Loucy (cell line): ENCODE results near the gene DCTN2.

ENCODE experiments used
- H2AFZ ChIP-seq: fragments of 200-600 bp; sonication (generic); 2 replicates; pipeline ENCODE4 v1.6.0; 2016; ENCODE audit warnings: antibody characterized with exemption, mild to moderate bottlenecking, low read length, moderate library complexity
- H3F3A ChIP-seq: fragments of 200-600 bp; 2 replicates; pipeline ENCODE4 v1.6.0; 2016; ENCODE audit warnings: antibody characterized with exemption, low read depth, mild to moderate bottlenecking
- H3K27me3 ChIP-seq: fragments of 200-600 bp; sonication (generic); 2 replicates; pipeline ENCODE4 v1.6.1; 2014; ENCODE audit warnings: low read length, mild to moderate bottlenecking; ENCODE audit not compliant: insufficient read depth, poor library complexity, severe bottlenecking
- H3K36me3 ChIP-seq: fragments of 200-600 bp; sonication (generic); 2 replicates; pipeline ENCODE4 v1.6.1; 2016; ENCODE audit warnings: low read length; ENCODE audit not compliant: insufficient read depth
- H3K4me1 ChIP-seq: fragments of 200-600 bp; sonication (generic); 2 replicates; pipeline ENCODE4 v1.5.1; 2014; ENCODE audit warnings: low read length, mild to moderate bottlenecking; ENCODE audit not compliant: insufficient read depth, poor library complexity, severe bottlenecking
- H3K4me2 ChIP-seq: fragments of 200-600 bp; sonication (generic); 2 replicates; pipeline ENCODE4 v1.6.0; 2014; ENCODE audit warnings: antibody characterized with exemption, low read length, low read depth, mild to moderate bottlenecking; ENCODE audit not compliant: poor library complexity, severe bottlenecking
- H3K4me3 ChIP-seq: fragments of 200-600 bp; sonication (generic); 2 replicates; pipeline ENCODE4 v1.5.1; 2014; ENCODE audit warnings: low read length, mild to moderate bottlenecking, mixed read lengths; ENCODE audit not compliant: poor library complexity, severe bottlenecking
- H3K79me2 ChIP-seq: fragments of 200-600 bp; sonication (generic); 2 replicates; pipeline ENCODE4 v1.6.1; 2014; ENCODE audit warnings: low read length; ENCODE audit not compliant: insufficient read depth
- H3K9ac ChIP-seq: fragments of 200-600 bp; sonication (generic); 2 replicates; pipeline ENCODE4 v1.6.0; 2014; ENCODE audit warnings: mild to moderate bottlenecking, low read depth, low read length, moderate library complexity; ENCODE audit not compliant: poor library complexity, severe bottlenecking
- H3K9me2 ChIP-seq: fragments of 200-600 bp; sonication (generic); replicated peaks from 2 replicates; pipeline ENCODE4 v1.6.1; 2016; ENCODE audit warnings: low read depth, low read length, mixed read lengths
- H3K9me3 ChIP-seq: fragments of 200-600 bp; sonication (generic); 2 replicates; pipeline ENCODE4 v1.6.1; 2014; ENCODE audit warnings: mild to moderate bottlenecking, antibody characterized with exemption, low read length, low read depth; ENCODE audit not compliant: insufficient read depth
- H4K20me1 ChIP-seq: fragments of 200-600 bp; sonication (generic); 2 replicates; pipeline ENCODE4 v1.6.0; 2014; ENCODE audit warnings: antibody characterized with exemption, low read length, mild to moderate bottlenecking; ENCODE audit not compliant: insufficient read depth, poor library complexity, severe bottlenecking
- EZH2phosphoT487 ChIP-seq: fragments of 200-600 bp; IDR thresholded peaks from 2 replicates; pipeline ENCODE4 v1.6.1; 2018; ENCODE audit warnings: antibody characterized with exemption, mild to moderate bottlenecking, moderate library complexity, borderline replicate concordance
- TF ChIP-seq, protein P1 (sequence below): fragments of 200-600 bp; sonication (generic); conservative IDR thresholded peaks from 2 replicates; pipeline ENCODE4 v1.5.1; 2014; ENCODE audit warnings: mild to moderate bottlenecking, antibody characterized with exemption, low read length

DCTN2 gene

DNA sequence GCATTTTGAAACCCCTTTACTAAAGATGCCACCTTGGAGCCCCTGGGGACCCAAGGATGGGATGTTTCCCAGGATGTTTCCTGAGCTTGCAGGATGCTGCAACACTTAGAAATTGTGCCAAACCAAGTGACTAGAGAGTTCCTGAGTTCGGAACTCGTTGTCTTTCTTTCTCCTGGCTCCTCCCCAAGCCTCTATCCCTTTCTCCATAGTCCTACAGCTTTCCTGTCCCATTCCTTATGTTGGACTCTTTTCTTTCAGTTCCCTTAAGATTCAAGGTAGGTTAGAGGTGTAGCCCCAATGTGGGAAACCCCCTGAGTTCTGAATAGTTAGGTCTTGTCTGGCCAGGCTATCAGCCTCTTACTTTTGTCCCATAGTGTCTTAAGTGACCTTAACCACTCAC lies 1.5 kb upstream of the DCTN2 start:
- Histone ChIP-seq H3K4me2 (no peak overlapping the region), H2AFZ (no peak overlapping the region)
- TF ChIP-seq, protein P1, sequence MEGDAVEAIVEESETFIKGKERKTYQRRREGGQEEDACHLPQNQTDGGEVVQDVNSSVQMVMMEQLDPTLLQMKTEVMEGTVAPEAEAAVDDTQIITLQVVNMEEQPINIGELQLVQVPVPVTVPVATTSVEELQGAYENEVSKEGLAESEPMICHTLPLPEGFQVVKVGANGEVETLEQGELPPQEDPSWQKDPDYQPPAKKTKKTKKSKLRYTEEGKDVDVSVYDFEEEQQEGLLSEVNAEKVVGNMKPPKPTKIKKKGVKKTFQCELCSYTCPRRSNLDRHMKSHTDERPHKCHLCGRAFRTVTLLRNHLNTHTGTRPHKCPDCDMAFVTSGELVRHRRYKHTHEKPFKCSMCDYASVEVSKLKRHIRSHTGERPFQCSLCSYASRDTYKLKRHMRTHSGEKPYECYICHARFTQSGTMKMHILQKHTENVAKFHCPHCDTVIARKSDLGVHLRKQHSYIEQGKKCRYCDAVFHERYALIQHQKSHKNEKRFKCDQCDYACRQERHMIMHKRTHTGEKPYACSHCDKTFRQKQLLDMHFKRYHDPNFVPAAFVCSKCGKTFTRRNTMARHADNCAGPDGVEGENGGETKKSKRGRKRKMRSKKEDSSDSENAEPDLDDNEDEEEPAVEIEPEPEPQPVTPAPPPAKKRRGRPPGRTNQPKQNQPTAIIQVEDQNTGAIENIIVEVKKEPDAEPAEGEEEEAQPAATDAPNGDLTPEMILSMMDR = no peak
- no peak for TF ChIP-seq EZH2phosphoT487

DNA sequence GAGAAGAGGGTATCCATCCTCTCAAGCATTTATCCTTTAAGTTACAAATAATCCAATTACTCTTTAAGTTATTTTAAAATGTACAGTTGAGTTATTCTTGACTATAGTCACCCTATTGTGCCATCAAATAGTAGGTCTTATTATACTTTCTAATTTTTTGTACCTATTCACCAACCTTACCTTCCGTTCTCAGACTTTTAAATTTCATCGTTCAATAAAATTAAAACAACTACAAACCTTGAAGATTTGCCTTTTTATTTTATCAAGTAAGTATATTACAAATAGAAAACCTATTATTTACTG lies 972 bp upstream of the DCTN2 start:
- Histone ChIP-seq H3K4me2 (no peak overlapping the region), H2AFZ (no peak overlapping the region), H3K9me3 (no peaks in the 10 kb centered on the region), H3K27me3 (no peaks in the 10 kb centered on the region), H3K9me2 (no peaks in the 10 kb centered on the region), H4K20me1 (peaks cover 9% of the 10 kb centered on the region), H3K4me1 (peaks cover 31% of the 10 kb centered on the region), H3K79me2 (peaks cover 23% of the 10 kb centered on the region), H3K9ac (no peak overlapping the region), H3K4me3 (no peak overlapping the region), H3K36me3 (no peaks in the 10 kb centered on the region), H3F3A (no peaks in the 10 kb centered on the region)
- TF ChIP-seq, protein P1 = no peak
- no peak for TF ChIP-seq EZH2phosphoT487

More for the DNA sequence above, 1.5 kb upstream of the DCTN2 start:
- peaks cover 23% of the 10 kb centered on the region for H3K79me2 ChIP-seq
- H3K9me3 ChIP-seq = no peaks in the 10 kb centered on the region
- no peaks in the 10 kb centered on the region for H3K9me2 ChIP-seq
- peaks cover 28% of the 10 kb centered on the region for H3K4me1 ChIP-seq
- H3K36me3 ChIP-seq = no peaks in the 10 kb centered on the region
- no peaks in the 10 kb centered on the region for H3F3A ChIP-seq
- H3K9ac ChIP-seq = no peak overlapping the region
- H4K20me1 ChIP-seq = peaks cover 9% of the 10 kb centered on the region
- no peaks in the 10 kb centered on the region for H3K27me3 ChIP-seq
- no peak overlapping the region for H3K4me3 ChIP-seq

DNA sequence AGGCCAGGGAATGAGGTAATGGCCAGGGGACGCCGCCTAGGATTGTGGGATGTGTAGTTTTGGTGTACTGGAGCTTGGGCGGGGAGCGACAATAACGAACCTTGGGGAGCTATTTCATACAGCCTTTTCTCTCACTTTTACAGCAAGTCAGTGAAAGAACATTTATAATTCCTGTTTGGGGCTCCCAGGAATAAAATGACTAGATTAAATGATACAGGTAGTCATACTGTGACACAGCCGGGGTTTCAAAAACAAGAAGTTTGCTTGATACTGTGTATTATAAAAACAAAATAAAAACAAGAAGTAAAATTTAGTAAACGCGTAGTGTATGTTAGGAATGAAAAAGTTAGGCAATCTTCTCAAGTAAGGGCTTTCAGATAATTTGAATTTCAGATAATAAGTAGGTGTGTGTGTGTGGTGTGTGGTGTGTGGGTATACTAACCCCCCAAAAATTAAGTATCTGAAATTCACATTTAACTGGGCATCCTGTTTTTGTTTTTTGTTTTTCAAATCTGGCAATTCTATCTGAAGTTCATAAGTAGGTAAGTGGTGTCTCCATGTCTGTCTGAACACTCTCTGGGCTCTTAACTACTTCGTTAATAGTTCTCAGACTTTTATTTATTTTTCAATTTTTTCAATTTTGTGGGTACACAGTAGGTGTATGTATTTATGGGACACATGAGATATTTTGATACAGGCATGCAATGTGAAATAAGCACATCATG lies 458 bp upstream of the DCTN2 start:
- Histone ChIP-seq H3K9me2 (no peaks in the 10 kb centered on the region), H3K9me3 (no peaks in the 10 kb centered on the region), H3K4me2 (peak overlapping the region; percentile 87), H3K4me3 (peak overlapping the region; percentile 93), H3F3A (no peaks in the 10 kb centered on the region), H3K9ac (peak overlapping the region; percentile 98), H3K36me3 (no peaks in the 10 kb centered on the region), H3K79me2 (peaks cover 23% of the 10 kb centered on the region), H4K20me1 (peaks cover 9% of the 10 kb centered on the region), H2AFZ (peak overlapping the region; percentile 99), H3K27me3 (no peaks in the 10 kb centered on the region), H3K4me1 (peaks cover 31% of the 10 kb centered on the region)
- TF ChIP-seq, protein P1 = no peak
- no peak for TF ChIP-seq EZH2phosphoT487
